Measurements from ENCODE around the gene ENDOD1. TPM values are rescaled to one million over a fixed set of nuclear protein-coding genes. Genes with fewer than 3 reads are reported as not detected.

Gene ENDOD1
- total RNA-seq, 1 donor from 2014 or later, result 71.1 TPM

- peaks cover 2% of the 10 kb centered on the region for H3K36me3 Mint-ChIP-seq (ENCODE audit: low read depth)
- H3K4me3 Mint-ChIP-seq (ENCODE audit: unreplicated experiment), result no peak overlapping the region
- H3K9me3 Mint-ChIP-seq (ENCODE audit: low read depth), result no peaks in the 10 kb centered on the region
- no peak overlapping the region for H3K27ac Mint-ChIP-seq (ENCODE audit: unreplicated experiment)
- no peak for DNase-seq (ENCODE audit: low spot score)
- peaks cover 32% of the 10 kb centered on the region for H3K4me1 Mint-ChIP-seq (ENCODE audit: low read depth)
- H3K27me3 Mint-ChIP-seq (ENCODE audit: low read depth), result no peaks in the 10 kb centered on the region
- no peak for TF ChIP-seq CTCF (IDR thresholded peaks at IDR 0.05)
Measured at GRCh38 chr11:95137299-95137698, 47.7 kb downstream of the ENDOD1 start.

- TF ChIP-seq CTCF (IDR thresholded peaks at IDR 0.05), result peak; percentile 70
- DNase-seq (ENCODE audit: low spot score), result no peak
- Mint-ChIP-seq H3K27ac (ENCODE audit: unreplicated experiment) (no peak overlapping the region), H3K4me1 (ENCODE audit: low read depth) (peaks cover 25% of the 10 kb centered on the region), H3K36me3 (ENCODE audit: low read depth) (peaks cover 2% of the 10 kb centered on the region), H3K4me3 (ENCODE audit: unreplicated experiment) (no peak overlapping the region), H3K27me3 (ENCODE audit: low read depth) (no peaks in the 10 kb centered on the region), H3K9me3 (ENCODE audit: low read depth) (no peaks in the 10 kb centered on the region)
Measured at GRCh38 chr11:95138448-95138847, 48.8 kb downstream of the ENDOD1 start.

GRCh38 chr11:95140397-95141033 is 50.9 kb downstream of the ENDOD1 start:
- no peak for DNase-seq (ENCODE audit: low spot score)
- peaks cover 2% of the 10 kb centered on the region for H3K36me3 Mint-ChIP-seq (ENCODE audit: low read depth)
- no peaks in the 10 kb centered on the region for H3K9me3 Mint-ChIP-seq (ENCODE audit: low read depth)
- TF ChIP-seq CTCF (IDR thresholded peaks at IDR 0.05), result no peak
- no peak overlapping the region for H3K27ac Mint-ChIP-seq (ENCODE audit: unreplicated experiment)
- H3K4me1 Mint-ChIP-seq (ENCODE audit: low read depth), result peaks cover 19% of the 10 kb centered on the region
- no peak overlapping the region for H3K4me3 Mint-ChIP-seq (ENCODE audit: unreplicated experiment)
- no peaks in the 10 kb centered on the region for H3K27me3 Mint-ChIP-seq (ENCODE audit: low read depth)

GRCh38 chr11:95142431-95142830 is 52.8 kb downstream of the ENDOD1 start:
- DNase-seq (ENCODE audit: low spot score), result no peak
- Mint-ChIP-seq H3K4me3 (ENCODE audit: unreplicated experiment) (no peak overlapping the region), H3K27ac (ENCODE audit: unreplicated experiment) (no peak overlapping the region), H3K27me3 (ENCODE audit: low read depth) (no peaks in the 10 kb centered on the region), H3K9me3 (ENCODE audit: low read depth) (no peaks in the 10 kb centered on the region), H3K36me3 (ENCODE audit: low read depth) (no peaks in the 10 kb centered on the region), H3K4me1 (ENCODE audit: low read depth) (peaks cover 26% of the 10 kb centered on the region)
- TF ChIP-seq CTCF (IDR thresholded peaks at IDR 0.05), result no peak

- H3K4me3 Mint-ChIP-seq (ENCODE audit: unreplicated experiment), result no peak overlapping the region
Measured at GRCh38 chr11:95143106-95143681, 53.5 kb downstream of the ENDOD1 start.

More at GRCh38 chr11:95143106-95143681, 53.5 kb downstream of the ENDOD1 start:
- no peak for TF ChIP-seq CTCF (IDR thresholded peaks at IDR 0.05)
- no peaks in the 10 kb centered on the region for H3K27me3 Mint-ChIP-seq (ENCODE audit: low read depth)
- no peak overlapping the region for H3K27ac Mint-ChIP-seq (ENCODE audit: unreplicated experiment)
- H3K36me3 Mint-ChIP-seq (ENCODE audit: low read depth), result no peaks in the 10 kb centered on the region
- H3K9me3 Mint-ChIP-seq (ENCODE audit: low read depth), result no peaks in the 10 kb centered on the region
- peaks cover 33% of the 10 kb centered on the region for H3K4me1 Mint-ChIP-seq (ENCODE audit: low read depth)
- no peak for DNase-seq (ENCODE audit: low spot score)

Data from chondrocyte (in vitro differentiated cells).